Testis (tissue), 2 donors: ENCODE data around the gene PXYLP1.

Experiments used
- POLR2A ChIP-seq: fragments of 450-650 bp; IDR thresholded peaks from one replicate; pipeline ENCODE4 v1.6.1; 2017; ENCODE audit warnings: antibody characterized with exemption, mild to moderate bottlenecking, moderate library complexity
- TF ChIP-seq, protein P1 (sequence below), 3 experiments: fragments of 450-650 bp in 2 of 3; fragments of 200-600 bp in 1 of 3; sonication (generic) in 1 of 3; IDR thresholded peaks; one replicate each; pipeline ENCODE4 v1.5.1; 2016 to 2019; ENCODE audit warnings: antibody characterized with exemption in 3 of 3, mild to moderate bottlenecking in 2 of 3, moderate library complexity in 1 of 3

GRCh38 chr3:141280086-141280485 is 48.5 kb downstream of the PXYLP1 start:
- TF ChIP-seq, protein P1, sequence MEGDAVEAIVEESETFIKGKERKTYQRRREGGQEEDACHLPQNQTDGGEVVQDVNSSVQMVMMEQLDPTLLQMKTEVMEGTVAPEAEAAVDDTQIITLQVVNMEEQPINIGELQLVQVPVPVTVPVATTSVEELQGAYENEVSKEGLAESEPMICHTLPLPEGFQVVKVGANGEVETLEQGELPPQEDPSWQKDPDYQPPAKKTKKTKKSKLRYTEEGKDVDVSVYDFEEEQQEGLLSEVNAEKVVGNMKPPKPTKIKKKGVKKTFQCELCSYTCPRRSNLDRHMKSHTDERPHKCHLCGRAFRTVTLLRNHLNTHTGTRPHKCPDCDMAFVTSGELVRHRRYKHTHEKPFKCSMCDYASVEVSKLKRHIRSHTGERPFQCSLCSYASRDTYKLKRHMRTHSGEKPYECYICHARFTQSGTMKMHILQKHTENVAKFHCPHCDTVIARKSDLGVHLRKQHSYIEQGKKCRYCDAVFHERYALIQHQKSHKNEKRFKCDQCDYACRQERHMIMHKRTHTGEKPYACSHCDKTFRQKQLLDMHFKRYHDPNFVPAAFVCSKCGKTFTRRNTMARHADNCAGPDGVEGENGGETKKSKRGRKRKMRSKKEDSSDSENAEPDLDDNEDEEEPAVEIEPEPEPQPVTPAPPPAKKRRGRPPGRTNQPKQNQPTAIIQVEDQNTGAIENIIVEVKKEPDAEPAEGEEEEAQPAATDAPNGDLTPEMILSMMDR (IDR thresholded peaks at IDR 0.05): no peak
- TF ChIP-seq POLR2A: no peak
